ENCODE data around the gene GMEB2. TPM values are rescaled to one million over a fixed set of nuclear protein-coding genes. Genes with fewer than 3 reads are reported as not detected.

Gene GMEB2
- total and polyA plus RNA-seq, 10 of the 15 experiments (the other 5 are each of a cell fraction or from before 2014, with no cell fraction given), result 0.08 to 15.1 (median 6.9) TPM

DNA sequence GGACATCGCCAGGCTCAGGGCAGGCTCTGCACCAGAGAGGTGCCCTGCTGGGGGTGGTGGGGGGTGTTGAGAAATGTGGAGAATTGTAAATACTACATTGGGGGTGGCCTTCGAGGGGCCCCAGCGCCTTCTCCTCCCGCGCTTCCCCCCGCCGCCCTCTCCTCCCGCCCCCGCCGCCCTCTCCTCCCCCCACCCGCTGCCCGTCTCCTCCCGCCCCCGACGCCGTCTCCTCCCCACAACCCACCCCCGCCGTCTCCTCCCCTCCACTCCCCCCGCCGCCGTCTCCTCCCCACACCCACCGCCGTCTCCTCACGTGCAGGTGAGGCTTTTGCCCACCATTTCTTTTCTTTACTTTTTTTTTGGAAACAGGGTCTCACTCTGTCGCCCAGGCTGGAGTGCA, 77.9 kb downstream of the GMEB2 start:
- TF ChIP-seq YY1 (IDR thresholded peaks at IDR 0.05; ENCODE audit: low read depth, low read length) (no peak), BHLHE40 (IDR thresholded peaks at IDR 0.05; ENCODE audit: borderline replicate concordance in 1 of 2, low read depth in 2 of 2, low read length in 1 of 2) (peak in 1 of 2 experiments; percentile 27; a peak in 1 of 4 replicates)
- no peak for DNase-seq (ENCODE audit: low read depth, low spot score)
- CTCF ChIA-PET, result no interaction called here
- SMC1A ChIA-PET (ENCODE audit: uncharacterized antibody, unreplicated experiment), result interaction anchor here (1.5 kb wide), 1 partner anchor 14 kb away, joined by 3 read pairs; no protein-coding TSS in a partner anchor
- no peak overlapping the region for H3K4me2 ChIP-seq (ENCODE audit: control insufficient read depth, insufficient read depth)
- no peak for ATAC-seq
- RAD21 ChIA-PET (ENCODE audit: unreplicated experiment), result interaction anchor here (2.1 kb wide), 1 partner anchor 12 kb away, joined by 6 read pairs; the partner anchor contains the start of gene PTK6
- H4K20me1 ChIP-seq (ENCODE audit: control insufficient read depth, insufficient read depth), result no peaks in the 10 kb centered on the region
- H2AFZ ChIP-seq (ENCODE audit: control insufficient read depth, low read depth, low read length), result no peak overlapping the region
- H3K4me1 ChIP-seq (ENCODE audit: control insufficient read depth, insufficient read depth, low read length), result peaks cover 12% of the 10 kb centered on the region
- no peaks in the 10 kb centered on the region for H3K79me2 ChIP-seq (ENCODE audit: control insufficient read depth, insufficient read depth, low read length)
- H3K27ac ChIP-seq (ENCODE audit: control insufficient read depth, insufficient read depth), result no peak overlapping the region
- no peak overlapping the region for H3K4me3 ChIP-seq
- BruUV-seq (replicated peaks), result no TSS peak
- H3K9ac ChIP-seq (ENCODE audit: control insufficient read depth, insufficient read depth, low read length), result no peak overlapping the region
- POLR2A ChIA-PET, result interaction anchor here (0.7 kb wide), 1 partner anchor 25 kb away, joined by 3 read pairs; the partner anchor contains the start of gene HELZ2
- in situ Hi-C loops (cut with MboI), result no loop called here
- WGBS (ENCODE audit: insufficient coverage, insufficient replicate concordance, low lambda C conversion rate, missing lambda C conversion rate), result 23% methylated on average over 2 of the region's 25 CpGs
- H3K9me3 ChIP-seq (replicated peaks; ENCODE audit: control insufficient read depth, insufficient read depth, low read length), result no peaks in the 10 kb centered on the region
- H3K27me3 ChIP-seq (replicated peaks in 1 of 2; ENCODE audit: control insufficient read depth in 2 of 2, insufficient read depth in 2 of 2, low read length in 1 of 2), result no peaks in the 10 kb centered on the region; a peak in 1 of 4 replicates
- intact Hi-C loops (cut with micrococcal nuclease; ENCODE audit: unreplicated experiment), result no loop called here
- H3K36me3 ChIP-seq (ENCODE audit: control insufficient read depth in 2 of 2, insufficient read depth in 2 of 2, low read length in 1 of 2), result no peaks in the 10 kb centered on the region
- FAIRE-seq, result no peak

DNA sequence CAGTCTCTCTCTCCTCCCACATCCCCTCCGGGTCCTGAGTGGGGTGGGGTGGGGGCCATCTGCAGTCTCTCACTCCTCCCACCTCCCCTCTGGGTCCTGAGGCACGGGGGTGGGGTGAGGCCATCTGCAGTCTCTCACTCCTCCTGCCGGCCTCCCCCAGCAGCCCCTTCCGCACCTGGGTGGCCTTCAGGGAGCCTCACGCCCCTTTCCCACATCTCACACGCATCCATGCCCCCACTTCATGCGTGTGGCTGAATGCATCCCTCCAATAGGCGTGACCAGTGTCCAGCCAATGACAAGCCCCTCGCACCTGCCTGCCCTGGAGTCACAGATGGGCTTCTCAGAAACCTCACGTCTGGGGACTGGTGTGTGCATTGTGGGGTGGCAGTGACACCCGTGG, 78.4 kb downstream of the GMEB2 start:
- Histone ChIP-seq H3K36me3 (ENCODE audit: control insufficient read depth in 2 of 2, insufficient read depth in 2 of 2, low read length in 1 of 2) (no peaks in the 10 kb centered on the region), H3K4me1 (ENCODE audit: control insufficient read depth, insufficient read depth, low read length) (peaks cover 12% of the 10 kb centered on the region), H3K9me3 (replicated peaks; ENCODE audit: control insufficient read depth, insufficient read depth, low read length) (no peaks in the 10 kb centered on the region), H3K4me3 (no peak overlapping the region), H3K4me2 (ENCODE audit: control insufficient read depth, insufficient read depth) (no peak overlapping the region), H3K27me3 (replicated peaks in 1 of 2; ENCODE audit: control insufficient read depth in 2 of 2, insufficient read depth in 2 of 2, low read length in 1 of 2) (no peaks in the 10 kb centered on the region; a peak in 1 of 4 replicates), H4K20me1 (ENCODE audit: control insufficient read depth, insufficient read depth) (no peaks in the 10 kb centered on the region), H3K9ac (ENCODE audit: control insufficient read depth, insufficient read depth, low read length) (no peak overlapping the region), H3K79me2 (ENCODE audit: control insufficient read depth, insufficient read depth, low read length) (no peaks in the 10 kb centered on the region), H2AFZ (ENCODE audit: control insufficient read depth, low read depth, low read length) (no peak overlapping the region), H3K27ac (ENCODE audit: control insufficient read depth, insufficient read depth) (no peak overlapping the region)
- TF ChIP-seq PML (IDR thresholded peaks at IDR 0.05; ENCODE audit: low read length) (no peak), CBFB (IDR thresholded peaks at IDR 0.05; ENCODE audit: low read depth) (no peak), ZNF384 (IDR thresholded peaks at IDR 0.05; ENCODE audit: borderline replicate concordance, low read depth, low read length) (no peak), CEBPB (IDR thresholded peaks at IDR 0.05; ENCODE audit: borderline replicate concordance in 1 of 2, low read depth in 2 of 2, low read length in 2 of 2) (no peak), BHLHE40 (IDR thresholded peaks at IDR 0.05; ENCODE audit: borderline replicate concordance in 1 of 2, low read depth in 2 of 2, low read length in 1 of 2) (no peak)
- TF ChIP-seq, protein P1, sequence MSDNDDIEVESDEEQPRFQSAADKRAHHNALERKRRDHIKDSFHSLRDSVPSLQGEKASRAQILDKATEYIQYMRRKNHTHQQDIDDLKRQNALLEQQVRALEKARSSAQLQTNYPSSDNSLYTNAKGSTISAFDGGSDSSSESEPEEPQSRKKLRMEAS (IDR thresholded peaks at IDR 0.05; ENCODE audit: low read depth, low read length), result no peak
- TF ChIP-seq, protein P2, sequence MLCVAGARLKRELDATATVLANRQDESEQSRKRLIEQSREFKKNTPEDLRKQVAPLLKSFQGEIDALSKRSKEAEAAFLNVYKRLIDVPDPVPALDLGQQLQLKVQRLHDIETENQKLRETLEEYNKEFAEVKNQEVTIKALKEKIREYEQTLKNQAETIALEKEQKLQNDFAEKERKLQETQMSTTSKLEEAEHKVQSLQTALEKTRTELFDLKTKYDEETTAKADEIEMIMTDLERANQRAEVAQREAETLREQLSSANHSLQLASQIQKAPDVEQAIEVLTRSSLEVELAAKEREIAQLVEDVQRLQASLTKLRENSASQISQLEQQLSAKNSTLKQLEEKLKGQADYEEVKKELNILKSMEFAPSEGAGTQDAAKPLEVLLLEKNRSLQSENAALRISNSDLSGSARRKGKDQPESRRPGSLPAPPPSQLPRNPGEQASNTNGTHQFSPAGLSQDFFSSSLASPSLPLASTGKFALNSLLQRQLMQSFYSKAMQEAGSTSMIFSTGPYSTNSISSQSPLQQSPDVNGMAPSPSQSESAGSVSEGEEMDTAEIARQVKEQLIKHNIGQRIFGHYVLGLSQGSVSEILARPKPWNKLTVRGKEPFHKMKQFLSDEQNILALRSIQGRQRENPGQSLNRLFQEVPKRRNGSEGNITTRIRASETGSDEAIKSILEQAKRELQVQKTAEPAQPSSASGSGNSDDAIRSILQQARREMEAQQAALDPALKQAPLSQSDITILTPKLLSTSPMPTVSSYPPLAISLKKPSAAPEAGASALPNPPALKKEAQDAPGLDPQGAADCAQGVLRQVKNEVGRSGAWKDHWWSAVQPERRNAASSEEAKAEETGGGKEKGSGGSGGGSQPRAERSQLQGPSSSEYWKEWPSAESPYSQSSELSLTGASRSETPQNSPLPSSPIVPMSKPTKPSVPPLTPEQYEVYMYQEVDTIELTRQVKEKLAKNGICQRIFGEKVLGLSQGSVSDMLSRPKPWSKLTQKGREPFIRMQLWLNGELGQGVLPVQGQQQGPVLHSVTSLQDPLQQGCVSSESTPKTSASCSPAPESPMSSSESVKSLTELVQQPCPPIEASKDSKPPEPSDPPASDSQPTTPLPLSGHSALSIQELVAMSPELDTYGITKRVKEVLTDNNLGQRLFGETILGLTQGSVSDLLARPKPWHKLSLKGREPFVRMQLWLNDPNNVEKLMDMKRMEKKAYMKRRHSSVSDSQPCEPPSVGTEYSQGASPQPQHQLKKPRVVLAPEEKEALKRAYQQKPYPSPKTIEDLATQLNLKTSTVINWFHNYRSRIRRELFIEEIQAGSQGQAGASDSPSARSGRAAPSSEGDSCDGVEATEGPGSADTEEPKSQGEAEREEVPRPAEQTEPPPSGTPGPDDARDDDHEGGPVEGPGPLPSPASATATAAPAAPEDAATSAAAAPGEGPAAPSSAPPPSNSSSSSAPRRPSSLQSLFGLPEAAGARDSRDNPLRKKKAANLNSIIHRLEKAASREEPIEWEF (IDR thresholded peaks at IDR 0.05; ENCODE audit: insufficient replicate concordance, low read depth, low read length), result no peak
- TF ChIP-seq, protein P3, sequence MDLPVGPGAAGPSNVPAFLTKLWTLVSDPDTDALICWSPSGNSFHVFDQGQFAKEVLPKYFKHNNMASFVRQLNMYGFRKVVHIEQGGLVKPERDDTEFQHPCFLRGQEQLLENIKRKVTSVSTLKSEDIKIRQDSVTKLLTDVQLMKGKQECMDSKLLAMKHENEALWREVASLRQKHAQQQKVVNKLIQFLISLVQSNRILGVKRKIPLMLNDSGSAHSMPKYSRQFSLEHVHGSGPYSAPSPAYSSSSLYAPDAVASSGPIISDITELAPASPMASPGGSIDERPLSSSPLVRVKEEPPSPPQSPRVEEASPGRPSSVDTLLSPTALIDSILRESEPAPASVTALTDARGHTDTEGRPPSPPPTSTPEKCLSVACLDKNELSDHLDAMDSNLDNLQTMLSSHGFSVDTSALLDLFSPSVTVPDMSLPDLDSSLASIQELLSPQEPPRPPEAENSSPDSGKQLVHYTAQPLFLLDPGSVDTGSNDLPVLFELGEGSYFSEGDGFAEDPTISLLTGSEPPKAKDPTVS (IDR thresholded peaks at IDR 0.05; ENCODE audit: low read depth, low read length), result no peak
- CTCF ChIA-PET, result no interaction called here
- RAD21 ChIA-PET (ENCODE audit: unreplicated experiment), result no interaction called here
- DNase-seq (ENCODE audit: low read depth, low spot score) (no peak), ATAC-seq (no peak), FAIRE-seq (no peak)
- BruUV-seq (replicated peaks), result no TSS peak
- SMC1A ChIA-PET (ENCODE audit: uncharacterized antibody, unreplicated experiment), result no interaction called here
- intact Hi-C loops (cut with micrococcal nuclease; ENCODE audit: unreplicated experiment), result no loop called here
- 7% methylated on average over 11 of the region's 11 CpGs for WGBS (ENCODE audit: insufficient coverage, insufficient replicate concordance, low lambda C conversion rate, missing lambda C conversion rate)
- POLR2A ChIA-PET, result no interaction called here
- in situ Hi-C loops (cut with MboI), result no loop called here
